ENCODE data around the gene ZBTB20. TPM values are rescaled to one million over a fixed set of nuclear protein-coding genes. Genes with fewer than 3 reads are reported as not detected.

Gene ZBTB20
- total RNA-seq, 6 donors from 2014 or later: 40.0 to 150 (median 65.8) TPM

DNA sequence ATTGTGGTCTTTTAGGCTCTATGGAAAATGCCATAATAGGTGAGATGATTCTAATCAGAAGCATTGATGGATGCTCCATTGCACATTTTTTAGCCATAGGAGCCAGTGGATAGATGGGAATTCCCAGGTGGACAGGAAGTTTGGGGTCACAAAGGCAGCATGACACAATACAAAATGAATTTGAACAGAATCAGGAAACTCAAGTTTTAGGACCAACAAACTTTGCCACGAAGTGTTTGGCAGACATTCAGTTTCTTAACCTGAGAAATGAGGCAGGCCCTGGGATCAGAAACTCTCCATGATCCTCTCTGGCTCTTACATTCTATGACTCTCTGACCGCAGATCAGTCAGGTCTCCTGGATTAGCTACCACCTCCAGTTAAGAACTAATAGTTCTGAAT is 577.9 kb downstream of the ZBTB20 start:
- Histone ChIP-seq H3K4me1 (peaks cover 0 to 19% (median 4%) of the 10 kb centered on the region in 4 donors), H3K9me3 (no peaks in the 10 kb centered on the region), H3K36me3 (no peaks in the 10 kb centered on the region), H3K4me3 (no peak overlapping the region), H3K27ac (no peak overlapping the region), H3K27me3 (no peaks in the 10 kb centered on the region)
- TF ChIP-seq EP300 (IDR thresholded peaks at IDR 0.05): no peak
- TF ChIP-seq POLR2AphosphoS5 (IDR thresholded peaks at IDR 0.05): no peak
- TF ChIP-seq, protein P1, sequence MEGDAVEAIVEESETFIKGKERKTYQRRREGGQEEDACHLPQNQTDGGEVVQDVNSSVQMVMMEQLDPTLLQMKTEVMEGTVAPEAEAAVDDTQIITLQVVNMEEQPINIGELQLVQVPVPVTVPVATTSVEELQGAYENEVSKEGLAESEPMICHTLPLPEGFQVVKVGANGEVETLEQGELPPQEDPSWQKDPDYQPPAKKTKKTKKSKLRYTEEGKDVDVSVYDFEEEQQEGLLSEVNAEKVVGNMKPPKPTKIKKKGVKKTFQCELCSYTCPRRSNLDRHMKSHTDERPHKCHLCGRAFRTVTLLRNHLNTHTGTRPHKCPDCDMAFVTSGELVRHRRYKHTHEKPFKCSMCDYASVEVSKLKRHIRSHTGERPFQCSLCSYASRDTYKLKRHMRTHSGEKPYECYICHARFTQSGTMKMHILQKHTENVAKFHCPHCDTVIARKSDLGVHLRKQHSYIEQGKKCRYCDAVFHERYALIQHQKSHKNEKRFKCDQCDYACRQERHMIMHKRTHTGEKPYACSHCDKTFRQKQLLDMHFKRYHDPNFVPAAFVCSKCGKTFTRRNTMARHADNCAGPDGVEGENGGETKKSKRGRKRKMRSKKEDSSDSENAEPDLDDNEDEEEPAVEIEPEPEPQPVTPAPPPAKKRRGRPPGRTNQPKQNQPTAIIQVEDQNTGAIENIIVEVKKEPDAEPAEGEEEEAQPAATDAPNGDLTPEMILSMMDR (IDR thresholded peaks at IDR 0.05): no peak
- no peak for TF ChIP-seq POLR2A (IDR thresholded peaks at IDR 0.05)
- DNase-seq: no peak
- 55 to 62% methylated on average over 2 of the region's 2 CpGs for WGBS, 2 donors
- no peak for ATAC-seq (ENCODE audit: low FRiP score in 2 of 2)

DNA sequence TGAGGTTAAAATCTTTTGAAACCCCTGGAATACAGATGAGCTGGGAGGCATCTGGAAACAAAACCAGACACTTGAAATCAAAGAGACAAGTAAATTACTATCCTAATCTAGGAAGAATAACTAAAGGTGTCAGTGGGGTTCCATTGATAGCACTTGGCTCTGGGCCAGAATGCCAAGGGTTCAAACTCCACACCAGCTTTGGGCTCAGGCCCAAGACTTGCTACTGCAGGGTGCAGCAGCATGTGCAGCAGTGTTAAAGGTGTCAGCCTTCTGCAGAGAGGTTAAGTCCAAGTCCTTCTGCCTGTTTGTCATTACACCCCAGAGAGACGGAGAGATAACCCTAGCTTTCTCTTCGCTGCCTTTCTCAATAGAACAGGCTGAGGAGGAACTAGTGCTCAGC is 579.3 kb downstream of the ZBTB20 start:
- Histone ChIP-seq H3K27me3 (no peaks in the 10 kb centered on the region), H3K27ac (no peak overlapping the region)
- no peak for ATAC-seq (ENCODE audit: low FRiP score in 2 of 2)

DNA sequence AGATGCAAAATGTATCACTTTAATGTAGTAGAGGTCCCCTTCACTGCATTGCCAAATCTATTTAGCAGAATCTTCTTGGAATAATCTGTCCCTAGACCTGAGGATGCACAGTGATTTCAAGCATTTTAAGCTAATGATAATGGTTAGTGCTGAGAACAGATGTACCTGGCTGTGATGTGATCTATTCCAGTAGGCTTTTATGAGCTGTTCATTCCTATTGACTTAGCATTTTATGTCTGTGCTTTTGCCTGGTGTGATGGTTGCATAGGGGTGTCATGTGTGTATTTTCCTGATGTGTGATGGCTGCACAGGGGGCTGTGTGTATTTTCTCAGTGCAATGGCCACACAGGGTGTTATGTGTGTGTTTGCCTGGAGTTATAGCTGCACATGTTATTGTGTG is 580.3 kb downstream of the ZBTB20 start:
- DNase-seq (no peak), ATAC-seq (ENCODE audit: low FRiP score in 2 of 2) (no peak)
- TF ChIP-seq POLR2AphosphoS5 (IDR thresholded peaks at IDR 0.05): no peak
- TF ChIP-seq POLR2A (IDR thresholded peaks at IDR 0.05): no peak
- TF ChIP-seq, protein P1 (IDR thresholded peaks at IDR 0.05): no peak
- no peak for TF ChIP-seq EP300 (IDR thresholded peaks at IDR 0.05)
- Histone ChIP-seq H3K4me1 (peaks cover 0 to 8% (median 4%) of the 10 kb centered on the region in 4 donors), H3K36me3 (no peaks in the 10 kb centered on the region), H3K9me3 (no peaks in the 10 kb centered on the region), H3K4me3 (no peak overlapping the region), H3K27me3 (no peaks in the 10 kb centered on the region), H3K27ac (no peak overlapping the region)

More for the DNA sequence above, 579.3 kb downstream of the ZBTB20 start:
- Histone ChIP-seq H3K36me3 (no peaks in the 10 kb centered on the region), H3K9me3 (no peaks in the 10 kb centered on the region), H3K4me1 (peaks cover 0 to 14% (median 4%) of the 10 kb centered on the region in 4 donors), H3K4me3 (no peak overlapping the region)
- no peak for TF ChIP-seq POLR2AphosphoS5 (IDR thresholded peaks at IDR 0.05)
- TF ChIP-seq EP300 (IDR thresholded peaks at IDR 0.05): no peak
- TF ChIP-seq POLR2A (IDR thresholded peaks at IDR 0.05): no peak
- TF ChIP-seq, protein P1 (IDR thresholded peaks at IDR 0.05): no peak
- WGBS, 2 donors: 95 to 100% methylated on average over 2 of the region's 2 CpGs
- DNase-seq: no peak

DNA sequence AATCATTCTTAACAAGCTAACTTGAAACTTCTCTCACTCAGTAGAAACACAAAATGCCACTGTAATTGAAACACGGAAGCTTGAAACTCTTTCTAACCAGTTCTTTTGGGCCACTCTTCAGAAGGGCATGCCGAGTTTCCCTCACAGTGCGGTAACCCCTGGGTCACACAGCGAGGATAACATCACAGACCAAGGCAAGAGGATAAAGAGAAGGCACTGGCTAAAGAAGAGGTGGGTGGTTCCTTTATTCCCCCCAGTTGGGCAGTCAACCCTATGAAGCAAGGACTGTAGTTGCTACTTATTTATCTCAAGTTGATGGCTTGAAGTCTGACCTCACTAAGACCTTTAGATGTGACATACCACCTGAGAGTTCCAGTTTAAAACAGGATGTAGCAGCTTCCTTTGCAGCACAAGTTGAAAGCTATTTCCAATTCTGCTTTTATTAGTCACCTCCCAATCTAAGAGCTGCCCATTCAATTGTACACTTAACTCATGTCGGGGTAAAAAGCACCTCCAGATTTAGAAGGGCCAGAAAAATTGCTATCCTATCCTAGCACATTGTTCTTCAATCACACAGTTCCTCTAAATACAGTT is 580.8 kb downstream of the ZBTB20 start:
- DNase-seq (no peak), ATAC-seq (ENCODE audit: low FRiP score in 2 of 2) (no peak)
- Histone ChIP-seq H3K27me3 (no peaks in the 10 kb centered on the region), H3K27ac (no peak overlapping the region), H3K9me3 (no peaks in the 10 kb centered on the region), H3K4me1 (peaks cover 0 to 4% (median 2%) of the 10 kb centered on the region in 4 donors), H3K36me3 (no peaks in the 10 kb centered on the region), H3K4me3 (no peak overlapping the region)
- no peak for TF ChIP-seq EP300 (IDR thresholded peaks at IDR 0.05)
- TF ChIP-seq, protein P1 (IDR thresholded peaks at IDR 0.05): no peak
- TF ChIP-seq POLR2A (IDR thresholded peaks at IDR 0.05): no peak
- no peak for TF ChIP-seq POLR2AphosphoS5 (IDR thresholded peaks at IDR 0.05)
- WGBS, 2 donors: 78 to 89% methylated on average over 5 of the region's 5 CpGs

DNA sequence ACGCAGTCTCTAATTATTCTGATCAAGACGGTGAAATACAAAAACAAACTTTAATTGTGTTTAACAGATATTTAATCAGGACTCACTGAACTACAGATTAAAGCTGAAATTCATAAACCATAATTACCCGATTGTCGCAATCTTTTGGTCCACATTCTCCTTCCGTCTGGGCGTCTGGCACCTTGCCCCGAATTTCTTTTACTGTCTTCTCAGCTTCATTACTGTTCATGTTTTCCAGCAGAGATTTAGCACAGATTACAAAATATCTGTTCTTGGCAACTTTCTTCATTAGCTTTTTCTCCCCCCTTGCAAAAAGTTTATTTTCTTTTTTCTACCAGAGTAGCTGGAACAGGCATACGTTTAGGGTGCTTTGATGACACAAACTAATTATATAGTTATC is 581.9 kb downstream of the ZBTB20 start:
- Histone ChIP-seq H3K4me1 (peaks cover 0 to 4% (median 2%) of the 10 kb centered on the region in 4 donors), H3K36me3 (no peaks in the 10 kb centered on the region), H3K27me3 (no peaks in the 10 kb centered on the region), H3K27ac (no peak overlapping the region), H3K9me3 (no peaks in the 10 kb centered on the region), H3K4me3 (no peak overlapping the region)
- 84 to 85% methylated on average over 8 of the region's 8 CpGs for WGBS, 2 donors
- DNase-seq: no peak
- TF ChIP-seq POLR2A (IDR thresholded peaks at IDR 0.05) (no peak), EP300 (IDR thresholded peaks at IDR 0.05) (no peak), POLR2AphosphoS5 (IDR thresholded peaks at IDR 0.05) (no peak)
- TF ChIP-seq, protein P1 (IDR thresholded peaks at IDR 0.05): no peak
- ATAC-seq (ENCODE audit: low FRiP score in 2 of 2): no peak
